Measurements from ENCODE around the gene ZNF423. TPM values are rescaled to one million over a fixed set of nuclear protein-coding genes. Genes with fewer than 3 reads are reported as not detected.

ZNF423 gene
- polyA plus RNA-seq, 10 donors = 23.2 to 28.8 (median 26.3) TPM

GRCh38 chr16:49462989-49463371 lies 392.9 kb downstream of the ZNF423 start:
- no peak for DNase-seq

GRCh38 chr16:49462362-49462988 lies 393.4 kb downstream of the ZNF423 start:
- DNase-seq = no peak

- no peak for DNase-seq
These were observed 394.4 kb downstream of the ZNF423 start for GRCh38 chr16:49461517-49461951.

GRCh38 chr16:49460786-49461470 lies 395.0 kb downstream of the ZNF423 start:
- no peak for DNase-seq

GRCh38 chr16:49459953-49460735 lies 395.8 kb downstream of the ZNF423 start:
- no peak for DNase-seq

- DNase-seq = no peak
These were observed 397.1 kb downstream of the ZNF423 start for GRCh38 chr16:49458656-49459445.

GRCh38 chr16:49458243-49458642 lies 397.7 kb downstream of the ZNF423 start:
- no peak for DNase-seq

- DNase-seq = no peak
These were observed 398.7 kb downstream of the ZNF423 start for GRCh38 chr16:49457196-49457595.

GRCh38 chr16:49456763-49457162 lies 399.1 kb downstream of the ZNF423 start:
- DNase-seq = no peak

- no peak for DNase-seq
These were observed 399.7 kb downstream of the ZNF423 start for GRCh38 chr16:49455991-49456745.

GRCh38 chr16:49455181-49455990 lies 400.5 kb downstream of the ZNF423 start:
- no peak for DNase-seq

GRCh38 chr16:49454426-49455180 lies 401.3 kb downstream of the ZNF423 start:
- no peak for DNase-seq

- no peak for DNase-seq
These were observed 401.9 kb downstream of the ZNF423 start for GRCh38 chr16:49453983-49454382.

- no peak for DNase-seq
These were observed 402.9 kb downstream of the ZNF423 start for GRCh38 chr16:49453021-49453420.

- peak in 1 of 3 donors; percentile 18 for DNase-seq
These were observed 403.3 kb downstream of the ZNF423 start for GRCh38 chr16:49452578-49452977.

- no peak for DNase-seq
These were observed 403.8 kb downstream of the ZNF423 start for GRCh38 chr16:49452108-49452507.

GRCh38 chr16:49446805-49447204 lies 409.1 kb downstream of the ZNF423 start:
- DNase-seq = no peak

- DNase-seq = no peak
These were observed 412.3 kb downstream of the ZNF423 start for GRCh38 chr16:49443576-49443975.

- DNase-seq = no peak
These were observed 413.1 kb downstream of the ZNF423 start for GRCh38 chr16:49442805-49443204.
